Epidermal melanocyte (primary cell): Measurements from ENCODE around the gene TOLLIP.

ENCODE experiments used
- DNase-seq: peaks from one replicate; pipeline ENCODE4 v3.0.0; 2011; ENCODE audit warnings: low spot score; ENCODE audit not compliant: insufficient read length

The TOLLIP gene

DNA sequence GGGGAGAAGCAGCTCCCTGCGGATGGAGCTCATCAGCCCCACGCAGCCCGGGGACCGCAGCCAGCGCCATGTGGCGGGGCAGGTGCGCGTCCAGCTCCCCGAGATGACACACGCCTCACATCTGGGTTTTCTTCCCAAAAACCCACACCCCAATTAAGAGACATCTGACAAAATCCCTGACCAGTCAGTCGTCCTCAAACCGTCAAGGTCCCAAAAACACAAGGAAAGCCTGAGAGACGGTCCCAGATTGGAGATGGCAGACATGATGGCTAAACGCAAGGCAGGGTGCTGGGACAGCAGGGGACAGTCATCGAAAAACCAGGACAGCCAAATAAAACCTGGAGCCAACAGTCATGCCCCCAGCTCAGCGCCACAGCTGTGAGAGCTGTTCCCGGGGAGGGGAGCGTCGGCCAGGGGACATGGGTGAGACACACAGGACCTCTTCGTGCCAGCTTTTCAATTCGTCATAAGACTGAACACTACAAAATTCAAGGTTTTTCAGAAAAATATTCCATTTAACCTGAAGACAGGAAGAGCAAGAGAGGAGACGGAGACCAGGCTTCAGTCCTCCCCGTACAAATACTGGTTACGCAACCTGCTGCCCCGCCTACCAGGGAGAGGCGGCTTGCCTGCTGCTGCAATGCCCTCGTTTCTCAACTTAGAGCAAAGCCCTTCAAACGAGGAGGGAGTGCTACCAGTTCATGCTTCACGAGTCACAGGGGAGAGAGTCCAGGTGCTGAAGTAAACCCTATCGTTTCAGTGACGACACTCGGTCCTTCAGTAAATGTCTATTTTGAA lies 10.5 kb downstream of the TOLLIP start:
- DNase-seq: peak; percentile 76

DNA sequence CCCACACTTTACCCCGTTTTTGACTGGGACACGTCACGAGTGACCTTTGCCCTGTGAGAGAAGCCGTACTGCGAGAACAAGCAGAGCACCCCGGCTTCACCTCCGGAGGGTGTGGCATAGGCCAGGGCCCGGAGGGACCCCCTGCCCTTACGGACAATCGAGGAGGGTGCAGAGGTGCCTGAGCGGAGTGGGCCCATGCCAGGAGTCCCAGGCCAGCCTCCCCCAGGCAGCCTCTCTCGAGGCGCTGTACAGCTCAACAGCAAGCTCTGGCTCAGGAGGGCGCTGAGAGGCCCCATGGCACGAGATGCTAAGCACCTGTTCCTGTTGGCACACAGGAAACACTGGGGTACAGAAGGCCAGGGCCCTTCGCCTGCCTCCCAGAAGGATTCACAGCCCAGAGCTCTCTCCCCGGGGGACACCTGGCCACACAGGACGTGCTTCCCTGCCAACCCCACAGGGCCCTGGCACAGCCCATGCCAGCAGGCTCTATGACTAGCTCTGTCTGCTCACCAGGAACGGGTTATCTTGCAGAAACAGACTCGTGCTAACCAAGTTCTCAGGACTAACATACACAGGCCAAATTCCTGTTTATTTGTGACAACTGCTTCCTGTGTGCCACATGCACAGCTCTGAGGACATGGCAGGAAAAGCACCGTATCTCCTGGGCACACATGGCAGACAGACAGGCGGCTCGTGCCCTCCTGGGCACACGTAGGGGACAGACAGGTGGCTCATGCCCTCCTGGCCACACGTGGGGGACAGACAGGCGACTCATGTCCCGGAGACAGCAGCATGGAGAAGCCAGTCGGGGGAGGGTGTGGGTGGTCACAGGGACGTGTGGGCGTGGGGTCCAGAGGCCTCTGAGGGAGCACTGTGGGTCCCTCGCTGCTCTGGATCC lies 11.6 kb downstream of the TOLLIP start:
- no peak for DNase-seq

DNA sequence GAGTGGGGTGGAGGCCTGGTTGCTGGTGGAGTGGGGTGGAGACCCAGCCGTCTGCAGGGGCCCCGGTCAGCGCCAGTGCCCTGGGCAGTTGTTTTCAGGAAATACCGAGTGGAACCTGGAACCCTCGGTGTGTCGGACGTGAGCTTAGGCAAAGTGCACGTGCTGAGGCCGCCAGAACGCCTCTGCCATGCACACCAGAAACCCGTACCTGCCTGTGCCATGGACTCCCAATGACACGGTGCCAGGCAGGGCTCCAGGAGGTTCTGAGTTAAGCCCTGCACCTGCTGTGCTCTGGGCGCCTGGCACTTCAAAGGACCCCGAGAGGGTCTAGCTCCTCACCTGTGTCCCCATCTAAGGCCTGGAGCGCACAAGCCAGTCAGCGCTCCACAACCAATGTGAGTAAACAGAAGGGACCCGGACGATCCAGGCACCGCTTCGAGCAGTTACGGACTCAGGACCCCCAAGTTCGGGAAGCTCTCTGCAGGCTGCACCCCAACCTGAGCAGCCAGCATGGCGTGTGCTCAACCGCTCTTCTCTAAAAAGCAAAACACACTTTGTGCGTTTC lies 12.3 kb downstream of the TOLLIP start:
- DNase-seq: no peak

DNA sequence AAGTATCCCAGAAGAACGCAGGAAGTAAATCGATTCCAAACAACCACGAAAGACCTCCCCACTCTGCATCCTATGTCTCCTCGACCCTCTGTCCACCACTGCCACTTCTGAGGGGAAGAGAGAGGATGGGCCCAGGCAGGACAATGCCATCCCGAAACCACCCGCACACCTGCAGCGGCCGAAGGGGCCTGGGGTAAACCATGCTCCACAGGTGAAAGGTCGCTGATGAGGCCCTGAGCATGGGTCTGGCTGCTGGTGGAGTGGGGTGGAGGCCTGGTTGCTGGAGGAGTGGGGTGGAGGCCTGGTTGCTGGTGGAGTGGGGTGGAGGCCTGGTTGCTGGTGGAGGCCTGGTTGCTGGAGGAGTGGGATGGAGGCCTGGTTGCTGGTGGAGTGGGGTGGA lies 13.1 kb downstream of the TOLLIP start:
- DNase-seq: no peak

DNA sequence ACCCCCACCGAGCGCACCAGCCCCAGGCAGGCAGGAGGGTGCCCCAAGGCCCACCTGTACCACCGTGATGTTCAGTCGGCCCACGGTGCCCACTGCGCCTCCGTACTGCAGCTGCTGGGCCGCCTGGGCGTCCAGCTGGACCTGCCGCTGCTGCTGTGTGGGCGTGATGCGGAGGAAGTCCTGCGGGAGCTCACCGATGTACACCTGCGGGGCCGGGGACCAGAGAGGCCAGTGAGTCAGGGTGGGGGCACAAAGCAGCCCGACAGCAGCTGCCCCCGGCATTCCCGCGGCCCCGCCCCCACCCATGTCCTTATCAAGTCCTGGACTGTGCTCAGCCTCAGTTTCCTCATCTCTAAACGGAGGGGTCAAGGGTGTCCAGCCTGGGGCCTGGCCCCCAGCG lies 13.8 kb downstream of the TOLLIP start:
- no peak for DNase-seq

DNA sequence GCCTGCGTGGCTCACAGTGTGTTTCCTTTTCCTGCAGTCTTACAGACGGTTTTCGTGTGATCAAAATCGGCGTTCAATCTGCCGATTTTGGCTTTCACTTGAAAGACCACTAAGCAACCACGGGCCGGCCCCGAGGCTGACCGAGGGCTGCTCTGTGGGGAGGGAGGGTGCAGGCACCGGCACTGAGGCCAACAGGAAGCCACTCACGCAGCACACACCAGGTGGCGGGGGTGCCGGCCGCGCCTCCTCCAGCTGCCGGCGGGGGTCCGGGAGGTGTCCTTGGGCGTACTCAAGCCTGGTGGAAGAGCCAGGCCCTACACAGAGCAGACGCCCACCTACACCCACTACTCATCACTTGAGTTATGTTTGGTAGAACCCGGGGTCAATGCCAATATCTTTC lies 14.3 kb downstream of the TOLLIP start:
- no peak for DNase-seq

DNA sequence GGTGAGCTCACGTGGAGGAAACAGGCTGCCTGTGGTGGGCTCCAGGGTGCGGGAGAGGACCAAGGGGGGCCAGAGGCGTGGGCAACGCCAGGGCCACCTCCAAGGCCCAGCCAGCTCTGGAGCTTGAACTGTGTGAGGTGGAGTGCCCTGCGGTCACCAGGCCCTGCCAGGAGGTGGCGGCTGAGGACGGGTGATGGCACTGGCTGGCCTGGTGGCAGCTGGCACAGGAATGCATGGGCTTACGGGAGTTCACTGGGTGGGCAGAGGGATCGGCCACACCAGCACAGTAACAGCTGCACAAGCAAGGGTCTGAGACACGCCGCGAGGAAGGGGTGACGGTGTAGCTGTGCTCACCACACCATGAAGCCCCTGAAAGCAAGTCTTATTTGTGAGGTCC lies 15.8 kb downstream of the TOLLIP start:
- no peak for DNase-seq

DNA sequence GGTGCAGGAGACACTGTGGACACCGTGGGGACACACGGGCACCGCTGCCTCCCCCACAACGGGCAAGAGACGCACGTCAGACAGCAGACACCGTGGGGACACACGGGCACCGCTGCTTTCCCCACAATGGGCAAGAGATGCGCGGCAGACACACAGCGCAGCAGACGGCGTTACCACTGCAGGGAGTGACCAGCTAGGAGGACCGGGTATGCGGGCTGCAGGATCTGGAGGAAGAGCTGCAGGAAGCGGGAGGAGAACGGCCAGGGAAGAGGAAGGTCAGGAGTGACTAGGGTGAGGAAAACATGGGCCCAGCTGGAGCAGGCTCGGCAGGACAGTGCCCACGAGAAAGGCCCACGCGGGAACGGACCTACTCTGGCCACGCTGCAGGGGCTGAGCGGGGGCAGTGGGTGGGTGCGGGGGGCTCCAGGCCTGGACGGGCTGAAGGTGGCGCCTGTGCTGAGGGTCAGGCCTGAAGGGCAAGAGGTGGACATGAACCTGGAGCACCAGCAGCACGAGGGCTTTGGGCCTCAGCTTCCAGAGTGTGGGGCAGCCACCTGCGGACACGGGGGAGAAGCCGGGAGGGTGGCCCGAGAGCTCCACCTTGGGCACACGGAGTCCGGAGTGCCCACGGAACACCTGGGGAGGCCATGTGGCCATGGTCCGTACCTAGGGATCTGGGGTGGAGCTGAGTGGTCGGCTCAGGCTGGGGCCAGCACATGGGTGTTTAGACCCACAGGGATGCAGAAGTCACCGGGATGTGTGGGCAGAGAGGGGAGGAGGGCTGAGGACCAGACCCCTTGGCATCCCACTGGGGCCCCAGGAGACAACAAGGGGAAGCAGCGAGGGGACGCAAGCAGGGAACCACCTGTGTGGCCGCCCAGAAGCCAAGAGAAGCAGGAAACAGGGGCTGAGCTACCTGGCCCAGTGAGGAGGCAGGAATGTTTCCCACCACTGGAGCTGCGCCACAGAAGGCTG lies 16.5 kb downstream of the TOLLIP start:
- no peak for DNase-seq

DNA sequence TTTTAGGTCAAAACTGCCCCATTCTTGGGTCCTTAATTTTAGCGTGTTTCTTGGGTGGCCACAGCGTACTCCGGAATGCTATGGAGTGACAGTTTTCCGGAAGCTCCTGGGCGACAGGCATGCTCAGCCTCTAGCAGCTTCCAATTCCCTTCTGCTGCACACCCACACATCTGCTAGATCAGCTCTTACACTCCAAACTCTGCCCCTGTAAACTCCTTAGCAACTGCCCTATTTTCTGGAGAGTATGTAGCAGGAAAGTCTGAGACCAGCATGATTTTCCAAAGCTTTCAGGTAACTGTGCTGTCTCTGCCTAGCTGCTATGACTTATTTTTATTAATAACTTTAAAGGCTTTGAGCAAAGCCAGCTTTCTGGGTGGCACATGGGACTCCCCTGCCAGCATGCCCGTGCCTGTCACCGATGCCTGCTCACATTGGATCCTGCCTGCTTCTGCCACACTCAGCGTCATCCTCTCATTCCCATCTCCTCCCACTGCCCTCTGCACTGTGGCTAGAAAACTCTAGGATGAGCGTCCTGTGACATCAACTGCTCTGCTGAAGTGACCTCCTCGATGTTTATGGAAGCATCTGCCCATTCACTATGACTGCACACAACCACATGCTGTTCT lies 17.3 kb downstream of the TOLLIP start:
- DNase-seq: no peak

DNA sequence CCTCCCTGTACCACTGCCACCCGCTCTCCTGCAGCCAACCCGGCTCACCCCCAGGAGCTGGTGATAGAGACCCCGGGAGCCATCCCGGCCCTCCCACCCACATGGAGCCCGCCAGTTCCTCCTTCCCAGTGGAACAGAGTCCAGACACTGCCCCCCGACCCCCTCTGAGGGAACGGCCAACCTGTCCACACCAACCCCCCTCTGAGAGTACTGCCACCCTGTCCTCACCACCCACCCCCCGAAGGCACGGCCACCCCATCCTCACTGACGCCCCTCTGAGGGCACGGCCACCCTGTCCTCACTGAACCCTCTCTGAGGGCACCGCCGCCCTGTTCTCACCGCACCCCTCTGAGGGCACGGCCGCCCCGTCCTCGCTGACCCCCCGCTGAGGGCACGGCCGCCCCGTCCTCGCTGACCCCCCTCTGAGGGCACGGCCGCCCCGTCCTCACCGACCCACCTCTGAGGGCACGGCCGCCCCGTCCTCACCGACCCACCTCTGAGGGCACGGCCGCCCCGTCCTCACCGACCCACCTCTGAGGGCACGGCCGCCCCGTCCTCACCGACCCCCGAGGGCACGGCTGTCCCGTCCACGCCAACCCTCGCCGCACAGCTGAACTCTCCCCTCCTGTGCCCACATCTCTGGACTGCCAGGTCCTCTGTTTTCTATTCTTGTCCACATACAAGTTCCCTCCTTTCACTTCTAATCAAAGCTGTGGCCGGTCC lies 18.0 kb downstream of the TOLLIP start:
- DNase-seq: no peak

DNA sequence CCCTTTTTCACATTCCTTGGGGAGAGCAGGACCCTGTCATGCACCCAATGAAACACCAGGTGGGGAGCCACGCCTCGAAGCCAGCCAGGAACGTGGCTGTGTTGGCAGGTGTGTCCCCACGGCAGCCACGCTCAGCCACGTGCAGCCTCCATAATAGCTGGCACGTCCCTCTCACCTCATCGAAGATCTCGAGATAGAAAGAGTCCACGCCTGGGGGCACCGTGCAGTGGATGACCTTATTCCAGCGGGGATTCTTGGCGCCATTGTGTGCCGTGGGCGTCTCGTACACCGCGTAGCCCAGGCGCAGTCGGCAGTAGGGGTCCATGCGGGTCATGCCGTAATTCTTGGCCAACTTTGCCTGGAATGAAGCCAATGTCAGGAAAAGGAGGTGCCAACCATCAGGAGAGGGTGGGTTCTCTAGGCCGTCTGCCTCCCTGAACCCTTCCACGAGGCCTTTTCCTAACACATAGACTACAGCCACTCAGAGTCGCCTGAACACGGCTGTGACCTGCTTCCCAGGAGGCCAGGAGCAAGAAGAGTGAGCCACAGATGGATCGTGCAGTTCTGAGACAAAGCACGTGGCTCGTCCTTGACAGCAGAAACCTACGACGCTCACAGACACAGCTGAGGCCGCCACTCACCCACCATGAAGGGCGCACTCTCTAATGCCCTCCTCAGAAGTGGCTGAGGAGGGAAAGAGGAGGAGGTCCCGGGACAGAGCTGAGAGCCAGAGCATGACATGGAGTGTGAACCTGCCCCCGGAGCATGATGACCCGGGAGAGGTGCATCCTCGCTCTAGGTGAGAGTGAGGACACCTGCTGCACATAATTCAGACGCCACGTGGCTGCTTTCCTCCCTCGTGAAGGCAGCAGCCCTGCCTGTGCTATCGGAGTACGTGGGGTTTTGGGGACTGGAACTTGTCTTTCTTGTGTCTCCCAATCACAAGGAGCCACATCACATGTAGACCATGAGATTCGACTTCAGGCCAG lies 19.1 kb downstream of the TOLLIP start:
- DNase-seq: no peak

DNA sequence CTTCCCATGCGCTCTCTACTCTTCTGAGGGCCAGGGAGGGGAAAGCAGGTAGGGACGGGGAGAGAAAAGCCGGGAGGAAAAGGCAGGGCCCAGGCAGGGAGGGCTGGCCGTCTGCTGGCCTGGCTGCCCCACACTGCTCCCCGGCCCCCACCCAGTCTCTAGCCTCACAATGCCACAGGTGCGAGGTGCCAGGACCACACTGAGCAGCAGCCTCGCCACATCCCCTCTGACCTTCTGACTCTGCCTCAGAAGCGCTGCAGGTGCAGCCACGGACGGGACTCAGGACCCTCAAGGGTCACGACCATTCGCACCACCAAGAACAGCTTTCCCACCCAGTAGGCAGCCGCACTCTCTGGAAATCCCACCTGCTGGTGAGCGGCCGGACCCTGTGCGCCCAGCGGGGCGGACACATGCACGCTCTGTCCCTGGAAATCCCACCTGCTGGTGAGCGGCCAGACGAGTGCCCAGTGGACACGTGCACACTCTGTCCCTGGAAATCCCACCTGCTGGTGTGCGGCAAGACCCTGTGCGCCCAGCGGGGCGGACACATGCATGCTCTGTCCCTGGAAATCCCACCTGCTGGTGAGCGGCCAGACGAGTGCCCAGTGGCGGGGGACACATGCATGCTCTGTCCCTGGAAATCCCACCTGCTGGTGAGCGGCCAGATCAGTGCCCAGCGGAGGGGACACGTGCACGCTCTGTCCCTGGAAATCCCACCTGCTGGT lies 20.1 kb downstream of the TOLLIP start:
- DNase-seq: no peak

DNA sequence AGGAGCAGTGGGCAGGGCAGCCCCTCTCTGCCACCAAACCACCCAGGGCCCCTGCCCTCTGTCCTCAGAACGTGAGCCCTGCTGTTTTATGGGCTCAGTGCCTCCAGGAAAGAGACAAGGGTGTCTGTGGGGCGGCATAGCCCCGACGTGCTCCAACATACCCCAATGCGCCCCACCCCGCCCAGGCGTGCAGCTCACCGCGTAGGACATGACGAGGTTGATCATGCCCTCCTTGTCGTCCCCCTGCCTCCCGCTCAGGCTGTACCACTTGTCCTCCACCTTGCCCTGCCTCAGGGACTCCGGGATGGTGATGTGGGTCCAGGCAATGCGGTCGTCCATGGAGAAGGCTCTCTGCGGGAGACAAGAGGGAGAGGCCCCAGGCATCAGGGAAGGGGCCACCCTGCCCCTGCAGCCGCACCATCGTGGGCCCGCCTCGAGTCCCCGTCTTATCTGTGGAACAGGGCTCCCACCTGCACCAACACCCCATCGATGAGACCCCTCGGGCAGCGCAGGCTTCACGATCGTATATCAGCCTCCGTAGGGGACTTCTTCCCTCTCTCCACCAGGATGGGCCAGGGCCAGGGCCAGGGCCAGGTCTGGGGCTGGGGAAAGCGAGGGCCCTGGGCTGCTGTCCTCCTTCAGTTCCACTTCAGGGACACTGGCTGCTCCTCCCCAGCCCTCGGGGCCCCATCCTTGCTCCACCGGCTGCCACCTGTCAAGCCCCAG lies 20.8 kb downstream of the TOLLIP start:
- DNase-seq: no peak

DNA sequence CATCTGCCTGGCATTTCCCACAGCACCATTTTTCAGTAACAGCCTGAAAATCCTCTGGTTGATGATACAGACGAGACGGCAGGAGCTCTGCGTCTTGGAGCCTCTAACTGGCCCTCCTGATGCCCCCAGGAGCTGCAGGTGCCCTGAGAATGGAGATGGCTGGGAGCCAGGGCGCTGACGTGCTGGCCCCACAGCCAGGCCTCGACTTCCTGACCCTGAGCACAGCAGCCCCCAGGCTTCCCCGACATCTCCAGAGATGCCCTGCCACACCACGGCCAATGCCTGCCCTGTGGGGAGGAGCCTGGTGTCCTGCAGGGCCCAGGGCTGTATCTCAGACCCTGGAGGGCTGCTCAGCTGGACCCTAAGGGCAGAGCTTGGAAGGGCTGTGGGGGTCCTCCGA lies 21.5 kb downstream of the TOLLIP start:
- no peak for DNase-seq

DNA sequence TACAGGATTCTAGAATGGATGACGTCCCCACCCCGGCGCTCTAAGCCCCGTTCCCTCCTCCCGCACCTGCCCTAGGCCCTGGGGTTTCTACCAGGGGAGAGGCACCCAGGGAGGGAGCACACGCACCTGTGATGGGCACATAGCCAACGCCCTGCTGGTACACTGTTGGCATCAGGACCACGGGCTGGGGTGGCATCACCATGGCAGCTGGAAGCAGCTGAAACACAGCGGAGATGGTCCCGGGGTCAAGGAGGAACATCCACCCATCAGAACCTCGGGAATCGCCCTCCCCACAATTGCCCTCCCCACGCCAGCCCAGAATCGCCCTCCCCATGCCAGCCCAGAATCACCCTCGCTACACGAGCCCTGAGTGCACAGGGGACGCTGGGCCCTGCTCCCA lies 23.6 kb downstream of the TOLLIP start:
- DNase-seq: no peak

DNA sequence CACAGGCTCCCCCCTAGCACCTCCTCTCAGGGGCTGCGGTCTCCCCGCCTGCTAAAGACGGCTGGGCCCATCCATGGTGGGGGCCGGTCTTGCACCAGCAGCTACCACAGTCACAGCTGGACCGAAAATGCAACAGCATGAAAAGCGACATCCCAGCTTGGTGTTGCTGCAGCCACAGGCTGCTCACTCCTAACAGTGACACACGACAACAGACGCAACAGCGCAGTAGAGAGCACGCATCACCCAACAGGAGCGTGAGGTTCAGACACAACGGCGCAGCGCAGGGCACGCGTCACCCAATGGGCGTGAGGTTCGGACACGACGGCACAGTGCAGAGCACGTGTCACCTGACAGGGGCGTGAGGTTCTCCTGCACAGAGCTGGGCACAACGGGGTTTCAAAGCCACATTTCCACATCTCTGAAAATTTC lies 24.1 kb downstream of the TOLLIP start:
- no peak for DNase-seq

DNA sequence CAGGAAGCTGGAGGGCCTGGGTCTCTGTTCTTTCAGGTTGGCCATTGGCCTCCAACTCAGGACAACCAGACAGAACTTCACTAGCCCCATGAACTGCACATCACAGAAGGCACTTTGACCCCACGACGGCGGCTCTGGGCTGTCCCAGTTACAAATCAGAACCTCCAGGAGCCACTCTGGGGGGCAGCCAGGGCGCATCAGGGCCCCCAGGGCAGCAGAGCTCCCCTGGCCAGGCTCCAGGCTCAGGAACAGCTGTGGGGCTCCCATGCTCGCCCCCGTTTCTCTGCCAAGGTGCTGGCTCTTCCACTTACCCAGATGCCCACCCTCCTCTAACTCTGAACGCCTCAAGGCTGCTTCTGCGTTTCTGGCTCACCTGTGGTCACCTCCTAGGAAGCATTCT lies 25.5 kb downstream of the TOLLIP start:
- DNase-seq: no peak
